Measurements from ENCODE around the gene SLC9C2. TPM values are rescaled to one million over a fixed set of nuclear protein-coding genes. Genes with fewer than 3 reads are reported as not detected.
"Not testable (repeated sequence)": the region's sequence is repeated elsewhere in the genome, so short reads cannot be mapped to it uniquely, and the experiment has no call there.

SLC9C2 gene
- total RNA-seq, 2 experiments from 2014 or later = not detected

DNA sequence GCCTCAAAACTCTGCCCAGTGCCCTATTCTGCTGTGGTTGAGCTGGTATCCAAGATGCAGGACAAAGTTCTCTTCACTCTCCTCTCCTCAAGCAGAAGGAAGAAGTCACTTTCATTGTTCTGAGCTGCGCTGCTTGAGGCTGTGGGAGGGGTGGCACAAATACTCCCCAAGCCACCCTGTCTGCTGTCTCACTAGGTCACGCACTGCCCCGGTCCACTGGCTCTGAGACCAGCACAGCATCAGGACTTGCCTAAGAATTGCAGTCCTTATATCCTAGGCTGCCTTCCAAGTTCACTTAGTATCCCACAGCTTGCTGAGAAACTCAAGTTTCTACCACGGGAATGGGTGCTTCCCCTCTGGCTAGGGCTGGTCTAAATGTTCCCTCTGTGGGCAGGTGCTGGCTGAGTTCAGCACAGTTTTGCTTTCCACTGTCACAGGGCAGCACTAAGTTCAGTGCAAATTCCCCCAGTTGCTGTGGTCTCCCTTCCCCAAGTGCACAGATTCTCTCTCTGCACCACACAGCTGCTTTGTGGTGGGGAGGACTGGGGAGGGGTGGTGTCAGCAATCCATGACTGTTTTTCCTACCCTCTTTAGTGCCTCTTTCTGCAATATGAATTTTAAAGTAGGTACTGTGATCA, 32.4 kb downstream of the SLC9C2 start:
- Mint-ChIP-seq H3K4me1 (ENCODE audit: low read depth) (peaks cover 3% of the 10 kb centered on the region), H3K36me3 (peaks cover 3% of the 10 kb centered on the region), H3K27me3 (peaks cover 2% of the 10 kb centered on the region), H3K27ac (no peak overlapping the region), H3K4me3 (no peak overlapping the region), H3K9me3 (peaks cover 20% of the 10 kb centered on the region)
- intact Hi-C loops (cut with micrococcal nuclease) = no loop called here
- peak; percentile 30 for DNase-seq
- POLR2A ChIA-PET = no interaction called here
- CTCF ChIA-PET = interaction anchor here (0.8 kb wide), 1 partner anchor 151 kb away, joined by 3 read pairs; no protein-coding TSS in a partner anchor

DNA sequence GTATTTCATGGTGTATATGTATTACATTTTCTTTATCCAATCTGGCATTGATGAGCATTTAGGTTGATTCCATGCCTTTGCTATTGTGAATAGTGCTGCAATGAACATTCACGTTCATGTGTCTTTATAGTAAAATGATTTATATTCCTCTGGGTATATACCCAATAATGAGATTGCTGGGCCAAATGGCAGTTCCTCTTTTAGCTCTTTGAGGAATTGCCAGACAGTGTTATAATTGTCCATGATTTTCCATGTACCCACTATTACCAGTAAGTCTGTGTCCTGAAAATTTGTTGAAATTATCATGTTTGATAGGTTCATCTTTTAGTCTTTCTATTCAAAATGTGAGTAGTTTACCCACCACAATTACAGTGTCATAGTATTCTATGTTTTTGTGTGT, 34.4 kb downstream of the SLC9C2 start:
- DNase-seq = no peak
- intact Hi-C loops (cut with micrococcal nuclease) = no loop called here
- Mint-ChIP-seq H3K36me3 (peaks cover 3% of the 10 kb centered on the region), H3K4me1 (ENCODE audit: low read depth) (peaks cover 3% of the 10 kb centered on the region), H3K4me3 (no peak overlapping the region), H3K9me3 (peaks cover 26% of the 10 kb centered on the region), H3K27me3 (peaks cover 2% of the 10 kb centered on the region), H3K27ac (no peak overlapping the region)
- POLR2A ChIA-PET = no interaction called here
- CTCF ChIA-PET = no interaction called here

DNA sequence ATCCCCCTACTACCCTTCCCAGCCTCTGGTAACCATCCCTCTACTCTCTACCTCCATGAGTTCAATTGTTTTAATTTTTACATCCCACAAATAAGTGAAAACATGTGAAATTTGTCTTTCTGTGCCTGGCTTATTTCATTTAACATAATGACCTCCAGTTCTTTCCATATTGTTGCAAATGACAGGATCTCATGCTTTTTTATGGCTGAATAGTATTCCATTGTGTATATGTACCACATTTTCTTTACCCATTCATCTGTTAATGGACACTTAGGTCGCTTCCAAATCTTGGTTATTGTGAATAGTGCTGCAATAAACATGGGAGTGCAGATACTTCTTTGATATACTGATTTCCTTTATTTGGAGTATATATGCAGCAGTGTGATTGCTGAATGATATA, 39.0 kb downstream of the SLC9C2 start:
- H3K27me3 Mint-ChIP-seq; H3K27ac Mint-ChIP-seq; CTCF ChIA-PET; H3K4me1 Mint-ChIP-seq (ENCODE audit: low read depth); intact Hi-C loops (cut with micrococcal nuclease); DNase-seq; H3K36me3 Mint-ChIP-seq; POLR2A ChIA-PET; H3K4me3 Mint-ChIP-seq: not testable (repeated sequence)
- peaks cover 26% of the 10 kb centered on the region for H3K9me3 Mint-ChIP-seq

DNA sequence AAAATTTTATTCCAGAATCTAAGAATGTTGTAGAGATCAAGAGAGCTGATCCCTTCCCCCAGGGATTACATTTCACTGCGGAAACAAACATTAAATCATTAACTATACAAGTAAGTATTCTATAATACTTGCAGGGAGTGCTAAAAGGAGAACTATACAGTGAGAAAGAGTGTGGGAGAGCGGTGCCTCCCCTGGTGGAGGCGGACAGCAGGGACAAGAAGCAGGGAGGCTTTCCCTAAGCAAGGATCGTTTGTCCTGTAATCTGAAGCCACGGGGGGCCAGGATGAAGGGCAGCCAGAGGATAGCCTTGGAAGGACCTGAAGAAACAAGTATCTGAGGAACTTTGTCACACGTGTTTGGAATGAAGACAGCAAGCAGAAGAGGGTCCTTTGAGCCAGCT, 40.1 kb downstream of the SLC9C2 start:
- Mint-ChIP-seq H3K36me3 (peaks cover 3% of the 10 kb centered on the region), H3K27ac (no peak overlapping the region), H3K27me3 (no peaks in the 10 kb centered on the region), H3K4me3 (no peak overlapping the region), H3K9me3 (peaks cover 22% of the 10 kb centered on the region), H3K4me1 (ENCODE audit: low read depth) (peaks cover 3% of the 10 kb centered on the region)
- no peak for DNase-seq
- CTCF ChIA-PET = no interaction called here
- POLR2A ChIA-PET = no interaction called here
- intact Hi-C loops (cut with micrococcal nuclease) = no loop called here

DNA sequence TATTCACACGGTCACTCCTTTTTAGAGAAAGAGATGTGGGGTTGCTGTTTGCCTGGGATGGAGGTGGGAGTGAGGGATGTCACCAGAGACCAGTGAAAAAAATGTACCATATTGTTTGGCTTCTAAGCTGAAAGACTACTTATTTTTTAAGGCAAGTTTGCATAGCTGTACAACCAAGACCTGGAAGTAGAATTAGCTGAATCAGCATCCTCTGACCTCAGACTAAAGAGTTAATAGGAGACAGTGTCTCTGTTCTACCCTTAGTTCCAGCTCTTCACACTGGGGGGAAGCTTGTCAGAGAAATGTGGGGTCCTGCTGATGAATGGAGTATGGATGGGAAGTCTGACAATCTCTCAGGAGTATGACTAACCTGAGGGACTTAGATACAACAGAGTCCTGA, 41.6 kb downstream of the SLC9C2 start:
- no peak overlapping the region for H3K4me3 Mint-ChIP-seq
- CTCF ChIA-PET = no interaction called here
- H3K9me3 Mint-ChIP-seq = peaks cover 9% of the 10 kb centered on the region
- DNase-seq = no peak
- no peaks in the 10 kb centered on the region for H3K36me3 Mint-ChIP-seq
- intact Hi-C loops (cut with micrococcal nuclease) = no loop called here
- no peak overlapping the region for H3K27ac Mint-ChIP-seq
- no peaks in the 10 kb centered on the region for H3K27me3 Mint-ChIP-seq
- H3K4me1 Mint-ChIP-seq (ENCODE audit: low read depth) = peaks cover 3% of the 10 kb centered on the region
- POLR2A ChIA-PET = no interaction called here

DNA sequence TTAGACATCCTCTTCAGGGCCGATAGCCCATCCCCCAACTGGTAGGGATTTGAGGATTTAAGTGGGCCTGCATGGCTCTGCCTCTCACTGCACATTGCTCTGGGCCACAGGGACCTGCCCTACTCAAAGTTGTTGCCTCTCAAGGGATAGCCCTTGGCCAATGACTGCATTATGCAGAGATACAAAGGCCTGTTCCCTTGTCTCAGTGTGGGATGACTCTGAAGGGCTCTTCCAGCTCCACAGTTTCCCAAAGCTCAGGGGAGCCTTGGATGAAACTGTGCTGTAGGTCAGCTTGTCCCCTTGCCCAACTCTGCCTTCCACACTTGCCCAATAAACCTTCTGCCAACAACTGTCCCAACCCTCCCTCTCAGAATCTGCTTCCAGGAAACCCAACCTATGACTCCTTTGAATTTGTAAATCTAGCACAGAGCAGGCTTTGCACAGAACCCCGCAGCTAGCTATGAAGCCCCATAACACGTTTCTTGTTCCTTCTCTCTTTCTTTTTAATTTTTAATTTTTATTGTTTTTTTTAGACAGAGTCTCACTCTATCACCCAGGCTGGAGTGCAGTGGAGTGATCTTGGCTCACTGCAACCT, 42.5 kb downstream of the SLC9C2 start:
- Mint-ChIP-seq H3K27ac (no peak overlapping the region), H3K9me3 (peaks cover 7% of the 10 kb centered on the region), H3K27me3 (no peaks in the 10 kb centered on the region), H3K36me3 (no peaks in the 10 kb centered on the region), H3K4me3 (no peak overlapping the region), H3K4me1 (ENCODE audit: low read depth) (peaks cover 3% of the 10 kb centered on the region)
- intact Hi-C loops (cut with micrococcal nuclease) = no loop called here
- POLR2A ChIA-PET = no interaction called here
- DNase-seq = no peak
- CTCF ChIA-PET = no interaction called here

DNA sequence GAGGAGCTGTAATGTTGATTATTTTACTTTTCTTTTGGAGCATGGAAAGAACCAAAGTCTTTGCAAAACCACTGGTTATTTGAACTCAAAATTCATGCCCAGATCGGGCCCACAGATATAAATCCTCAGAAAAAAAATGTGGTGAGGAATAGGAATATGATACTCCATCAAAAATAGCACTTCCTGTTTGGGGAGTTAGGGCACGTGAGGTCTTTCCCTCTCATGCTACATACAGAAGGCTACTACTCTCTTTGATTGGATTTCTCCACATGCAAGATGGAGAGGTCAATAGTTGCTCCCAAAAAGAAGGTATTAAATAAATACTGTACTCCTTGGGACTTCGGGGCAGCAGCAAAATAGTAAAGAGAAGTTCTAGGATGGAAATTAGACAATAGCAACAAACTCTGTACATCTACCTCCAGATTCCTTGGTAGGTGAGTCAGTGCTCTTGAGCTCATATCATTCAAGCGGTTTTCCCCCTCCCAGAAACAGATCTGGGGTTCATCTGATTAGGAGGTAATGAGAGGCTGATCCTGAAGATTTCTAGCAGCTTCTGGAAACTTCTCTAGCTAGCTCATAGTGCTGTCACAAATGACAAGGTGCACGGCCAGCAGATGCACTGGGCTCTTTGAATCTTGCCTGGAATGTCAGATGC, 47.1 kb downstream of the SLC9C2 start:
- H3K27ac Mint-ChIP-seq = no peak overlapping the region
- no peaks in the 10 kb centered on the region for H3K9me3 Mint-ChIP-seq
- H3K27me3 Mint-ChIP-seq = no peaks in the 10 kb centered on the region
- H3K4me3 Mint-ChIP-seq = no peak overlapping the region
- ChIA-PET CTCF (no interaction called here), POLR2A (no interaction called here)
- H3K36me3 Mint-ChIP-seq = no peaks in the 10 kb centered on the region
- intact Hi-C loops (cut with micrococcal nuclease) = no loop called here
- no peak for DNase-seq
- peaks cover 37% of the 10 kb centered on the region for H3K4me1 Mint-ChIP-seq (ENCODE audit: low read depth)

DNA sequence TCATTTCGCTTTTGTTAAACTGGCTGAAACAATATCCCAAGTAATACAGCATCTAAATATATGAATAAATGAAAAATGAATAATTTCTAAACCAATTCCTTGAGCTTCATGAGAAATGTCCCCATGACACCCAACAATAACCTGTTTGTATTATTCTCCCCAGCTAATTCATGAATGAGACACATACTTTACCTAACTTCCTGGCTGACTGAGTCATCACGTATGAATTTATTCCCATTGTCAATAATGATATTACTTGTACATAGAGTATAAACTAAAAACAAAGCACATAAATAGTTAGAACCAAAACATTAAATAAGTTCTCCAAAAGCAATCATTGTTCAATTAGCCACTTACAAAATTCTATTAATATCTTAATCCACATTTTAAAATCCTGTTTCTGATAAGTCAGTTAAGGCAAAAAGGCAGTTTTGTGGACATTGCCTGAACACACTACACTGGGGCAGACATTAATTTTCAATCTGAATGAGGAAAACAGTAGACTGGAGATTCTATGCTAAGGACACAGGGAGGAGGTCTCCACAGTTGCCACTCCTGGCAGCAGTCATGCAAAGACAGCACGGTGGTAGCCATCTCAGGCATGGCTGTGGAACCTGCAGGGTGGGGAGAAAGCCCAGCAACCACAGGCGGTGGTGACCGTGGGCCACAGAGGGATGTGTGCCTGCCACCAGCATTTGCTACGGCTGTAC, 48.2 kb downstream of the SLC9C2 start:
- Mint-ChIP-seq H3K4me3 (no peak overlapping the region), H3K27ac (no peak overlapping the region), H3K4me1 (ENCODE audit: low read depth) (peaks cover 42% of the 10 kb centered on the region), H3K27me3 (no peaks in the 10 kb centered on the region), H3K36me3 (no peaks in the 10 kb centered on the region), H3K9me3 (no peaks in the 10 kb centered on the region)
- POLR2A ChIA-PET = no interaction called here
- CTCF ChIA-PET = no interaction called here
- DNase-seq = no peak
- intact Hi-C loops (cut with micrococcal nuclease) = no loop called here

DNA sequence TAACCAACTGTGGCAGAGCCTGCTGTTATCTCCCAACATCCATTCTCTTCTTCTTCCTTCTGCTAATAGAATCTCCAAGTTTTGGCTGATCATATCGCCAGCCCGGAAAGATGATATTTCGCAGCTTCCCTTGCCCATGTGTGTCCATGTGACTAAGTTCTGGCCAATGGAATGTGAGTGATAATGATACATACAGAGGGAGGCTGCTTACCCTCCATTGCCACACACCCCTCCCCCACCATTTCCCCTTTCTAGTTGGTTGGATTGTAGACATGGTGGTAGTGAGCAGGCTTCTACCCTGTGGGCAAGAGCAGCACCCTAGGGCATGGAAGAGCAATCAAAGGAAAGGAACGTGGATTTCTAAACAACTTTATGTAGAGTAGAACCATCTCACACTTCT, 48.8 kb downstream of the SLC9C2 start:
- intact Hi-C loops (cut with micrococcal nuclease) = no loop called here
- H3K27ac Mint-ChIP-seq = no peak overlapping the region
- no peaks in the 10 kb centered on the region for H3K27me3 Mint-ChIP-seq
- H3K9me3 Mint-ChIP-seq = no peaks in the 10 kb centered on the region
- H3K4me3 Mint-ChIP-seq = no peak overlapping the region
- DNase-seq = no peak
- no peaks in the 10 kb centered on the region for H3K36me3 Mint-ChIP-seq
- ChIA-PET POLR2A (no interaction called here), CTCF (no interaction called here)
- peaks cover 46% of the 10 kb centered on the region for H3K4me1 Mint-ChIP-seq (ENCODE audit: low read depth)

DNA sequence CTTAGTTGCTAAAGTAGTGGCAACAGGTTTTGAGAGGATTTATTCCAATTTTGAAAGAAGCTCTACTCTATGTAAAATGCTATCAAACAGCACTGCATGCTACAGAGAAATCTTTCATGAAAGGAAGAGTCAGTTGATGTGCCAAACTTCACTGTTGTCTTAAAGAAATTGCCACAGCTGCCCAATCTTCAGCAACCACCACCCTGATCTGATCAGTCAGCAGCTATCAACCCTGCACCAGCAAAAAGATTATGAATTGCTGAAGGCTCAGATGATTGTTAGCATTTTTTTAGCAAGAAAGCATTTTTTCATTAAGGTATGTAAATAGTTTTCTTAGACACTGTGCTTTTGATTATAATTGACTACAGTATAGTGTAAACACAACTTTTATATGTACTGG, 49.6 kb downstream of the SLC9C2 start:
- peaks cover 49% of the 10 kb centered on the region for H3K4me1 Mint-ChIP-seq (ENCODE audit: low read depth)
- ChIA-PET POLR2A (no interaction called here), CTCF (interaction anchor here (1.1 kb wide), 1 partner anchor 27 kb away, joined by 3 read pairs; no protein-coding TSS in a partner anchor)
- no peaks in the 10 kb centered on the region for H3K27me3 Mint-ChIP-seq
- DNase-seq = no peak
- H3K27ac Mint-ChIP-seq = no peak overlapping the region
- H3K4me3 Mint-ChIP-seq = no peak overlapping the region
- intact Hi-C loops (cut with micrococcal nuclease) = no loop called here
- no peaks in the 10 kb centered on the region for H3K36me3 Mint-ChIP-seq
- H3K9me3 Mint-ChIP-seq = no peaks in the 10 kb centered on the region

DNA sequence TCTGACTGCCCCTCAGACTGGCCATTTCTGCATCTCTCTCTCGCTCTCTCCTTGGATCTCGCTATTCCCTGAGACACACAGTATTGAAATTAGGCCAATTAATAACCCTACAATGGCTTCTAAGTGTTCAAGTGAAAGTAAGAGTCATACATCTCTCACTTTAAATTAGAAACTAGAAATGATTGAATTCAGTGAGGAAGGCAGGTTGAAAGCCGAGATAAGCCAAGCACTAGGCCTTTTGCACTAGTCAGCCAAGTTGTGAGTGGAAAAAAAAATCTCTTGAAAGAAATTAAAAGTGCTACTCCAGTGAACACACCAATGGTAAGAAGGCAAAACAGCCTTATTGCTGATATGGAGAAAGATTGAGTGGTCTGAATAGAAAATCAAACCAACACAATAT, 51.2 kb downstream of the SLC9C2 start:
- CTCF ChIA-PET = interaction anchor here (1.3 kb wide), 1 partner anchor 21 kb away, joined by 6 read pairs; no protein-coding TSS in a partner anchor
- peaks cover 52% of the 10 kb centered on the region for H3K4me1 Mint-ChIP-seq (ENCODE audit: low read depth)
- no peaks in the 10 kb centered on the region for H3K9me3 Mint-ChIP-seq
- H3K4me3 Mint-ChIP-seq = no peak overlapping the region
- DNase-seq = no peak
- H3K27me3 Mint-ChIP-seq = no peaks in the 10 kb centered on the region
- peak overlapping the region; percentile 3 for H3K27ac Mint-ChIP-seq
- intact Hi-C loops (cut with micrococcal nuclease) = no loop called here
- no peaks in the 10 kb centered on the region for H3K36me3 Mint-ChIP-seq
- POLR2A ChIA-PET = no interaction called here

DNA sequence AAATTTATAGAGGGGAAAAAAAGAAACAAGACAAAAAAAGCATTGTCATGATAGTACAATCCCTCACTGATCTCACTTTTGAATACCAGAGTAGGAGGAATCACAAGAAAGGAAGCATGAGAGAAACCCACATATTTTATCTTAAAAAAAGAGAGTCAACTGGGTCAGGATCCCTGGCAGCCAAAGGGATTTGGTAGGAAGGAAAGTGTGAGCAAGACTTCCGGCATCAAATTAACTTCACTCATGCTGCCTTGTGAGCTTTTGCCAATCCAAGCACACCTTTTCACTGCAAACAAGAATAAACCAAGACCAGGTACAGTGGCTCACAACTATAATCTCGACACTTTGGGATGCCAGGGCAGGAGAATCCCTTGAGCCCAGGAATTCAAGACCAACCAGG, 53.1 kb downstream of the SLC9C2 start:
- Mint-ChIP-seq H3K27ac (no peak overlapping the region), H3K4me3 (no peak overlapping the region), H3K9me3 (no peaks in the 10 kb centered on the region), H3K27me3 (no peaks in the 10 kb centered on the region), H3K36me3 (no peaks in the 10 kb centered on the region), H3K4me1 (ENCODE audit: low read depth) (peaks cover 52% of the 10 kb centered on the region)
- intact Hi-C loops (cut with micrococcal nuclease) = no loop called here
- CTCF ChIA-PET = interaction anchor here (1.2 kb wide), 1 partner anchor 120 kb away, joined by 4 read pairs; no protein-coding TSS in a partner anchor
- POLR2A ChIA-PET = no interaction called here
- DNase-seq = no peak

Data from activated CD4-positive, alpha-beta memory T cell treated with anti-CD3 and anti-CD28 coated beads for 36 hours (primary cell).